ENCODE results near the gene TMEM184B.

The TMEM184B gene

GRCh38 chr22:38219632-38220031 is 53.2 kb downstream of the TMEM184B start:
- Histone ChIP-seq H3K27me3 (no peaks in the 10 kb centered on the region), H3K4me3 (ENCODE audit: low read depth, low read length) (no peak overlapping the region), H3K9me3 (no peaks in the 10 kb centered on the region), H3K36me3 (no peaks in the 10 kb centered on the region), H3K4me1 (peaks cover 4% of the 10 kb centered on the region; the same call in 1 of the 2 replicates)
- TF ChIP-seq CTCF (IDR thresholded peaks at IDR 0.05; ENCODE audit: low read depth, low read length) = no peak
- no peak for DNase-seq

GRCh38 chr22:38218661-38219622 is 53.9 kb downstream of the TMEM184B start:
- Histone ChIP-seq H3K4me3 (ENCODE audit: low read depth, low read length) (no peak overlapping the region), H3K36me3 (no peaks in the 10 kb centered on the region)

GRCh38 chr22:38215156-38216038 is 57.4 kb downstream of the TMEM184B start:
- no peaks in the 10 kb centered on the region for H3K36me3 ChIP-seq
- DNase-seq = no peak
- H3K27me3 ChIP-seq = no peaks in the 10 kb centered on the region
- no peak overlapping the region for H3K4me3 ChIP-seq (ENCODE audit: low read depth, low read length)
- H3K9me3 ChIP-seq = no peaks in the 10 kb centered on the region
- H3K4me1 ChIP-seq = peaks cover 6% of the 10 kb centered on the region; the same call in 1 of the 2 replicates
- TF ChIP-seq CTCF (IDR thresholded peaks at IDR 0.05; ENCODE audit: low read depth, low read length) = no peak

More at GRCh38 chr22:38218661-38219622, 53.9 kb downstream of the TMEM184B start:
- Histone ChIP-seq H3K4me1 (peaks cover 6% of the 10 kb centered on the region; the same call in 1 of the 2 replicates), H3K27me3 (no peaks in the 10 kb centered on the region), H3K9me3 (no peaks in the 10 kb centered on the region)
- DNase-seq = no peak
- TF ChIP-seq CTCF (IDR thresholded peaks at IDR 0.05; ENCODE audit: low read depth, low read length) = no peak

GRCh38 chr22:38214302-38215056 is 58.3 kb downstream of the TMEM184B start:
- H3K27me3 ChIP-seq = no peaks in the 10 kb centered on the region
- peak; percentile 91 for DNase-seq
- H3K4me1 ChIP-seq = peaks cover 6% of the 10 kb centered on the region; the same call in 1 of the 2 replicates
- H3K4me3 ChIP-seq (ENCODE audit: low read depth, low read length) = peak overlapping the region; percentile 26
- no peak for TF ChIP-seq CTCF (IDR thresholded peaks at IDR 0.05; ENCODE audit: low read depth, low read length)
- H3K9me3 ChIP-seq = no peaks in the 10 kb centered on the region
- H3K36me3 ChIP-seq = no peaks in the 10 kb centered on the region

GRCh38 chr22:38213990-38214301 is 58.9 kb downstream of the TMEM184B start:
- no peak for DNase-seq
- H3K4me1 ChIP-seq = peaks cover 6% of the 10 kb centered on the region; the same call in 1 of the 2 replicates
- peak overlapping the region; percentile 26 for H3K4me3 ChIP-seq (ENCODE audit: low read depth, low read length)
- H3K27me3 ChIP-seq = no peaks in the 10 kb centered on the region
- no peaks in the 10 kb centered on the region for H3K9me3 ChIP-seq
- no peaks in the 10 kb centered on the region for H3K36me3 ChIP-seq
- TF ChIP-seq CTCF (IDR thresholded peaks at IDR 0.05; ENCODE audit: low read depth, low read length) = no peak

Measured in BE2C (cell line).